Epithelial cell of umbilical artery (primary cell): ENCODE results near the gene QSER1. TPM values are rescaled to one million over a fixed set of nuclear protein-coding genes. Genes with fewer than 3 reads are reported as not detected.

Experiments
- total RNA-seq: library from RNA; depleted of rRNA; stranded (reverse); fragments of >200 nt; gene quantifications from 2 replicates; pipeline ENCODE4 v1.2.3, GENCODE V29; 2014

The QSER1 gene
- 14.1 and 14.6 TPM in 2 replicates for total RNA-seq

GRCh38 chr11:32892355-32893092 is at the start of gene QSER1:
QSER1 (plus strand) TSS chr11:32892811; CDS start chr11:32893126, 315 bp downstream.

GRCh38 chr11:33015621-33016551 is 123.3 kb downstream of the QSER1 start, which contains the start of gene DEPDC7:
DEPDC7 (plus strand) TSS chr11:33015878; CDS start chr11:33015956, 78 bp downstream.

Other genes starting within 250 kb of the QSER1 start
- not detected in 2 replicates for gene CCDC73, start 98.1 kb upstream of the QSER1 start, total RNA-seq
- gene PRRG4, start 62.9 kb upstream of the QSER1 start, total RNA-seq: under 0.01 and 0.15 TPM in 2 replicates
- 0.32 and 0.91 TPM in 2 replicates for gene DEPDC7, start 123.1 kb downstream of the QSER1 start, total RNA-seq
- gene TCP11L1, start 146.8 kb downstream of the QSER1 start, total RNA-seq: 11.2 and 12.3 TPM in 2 replicates